ENCODE measurements around the gene DNMT3A.

The DNMT3A gene

DNA sequence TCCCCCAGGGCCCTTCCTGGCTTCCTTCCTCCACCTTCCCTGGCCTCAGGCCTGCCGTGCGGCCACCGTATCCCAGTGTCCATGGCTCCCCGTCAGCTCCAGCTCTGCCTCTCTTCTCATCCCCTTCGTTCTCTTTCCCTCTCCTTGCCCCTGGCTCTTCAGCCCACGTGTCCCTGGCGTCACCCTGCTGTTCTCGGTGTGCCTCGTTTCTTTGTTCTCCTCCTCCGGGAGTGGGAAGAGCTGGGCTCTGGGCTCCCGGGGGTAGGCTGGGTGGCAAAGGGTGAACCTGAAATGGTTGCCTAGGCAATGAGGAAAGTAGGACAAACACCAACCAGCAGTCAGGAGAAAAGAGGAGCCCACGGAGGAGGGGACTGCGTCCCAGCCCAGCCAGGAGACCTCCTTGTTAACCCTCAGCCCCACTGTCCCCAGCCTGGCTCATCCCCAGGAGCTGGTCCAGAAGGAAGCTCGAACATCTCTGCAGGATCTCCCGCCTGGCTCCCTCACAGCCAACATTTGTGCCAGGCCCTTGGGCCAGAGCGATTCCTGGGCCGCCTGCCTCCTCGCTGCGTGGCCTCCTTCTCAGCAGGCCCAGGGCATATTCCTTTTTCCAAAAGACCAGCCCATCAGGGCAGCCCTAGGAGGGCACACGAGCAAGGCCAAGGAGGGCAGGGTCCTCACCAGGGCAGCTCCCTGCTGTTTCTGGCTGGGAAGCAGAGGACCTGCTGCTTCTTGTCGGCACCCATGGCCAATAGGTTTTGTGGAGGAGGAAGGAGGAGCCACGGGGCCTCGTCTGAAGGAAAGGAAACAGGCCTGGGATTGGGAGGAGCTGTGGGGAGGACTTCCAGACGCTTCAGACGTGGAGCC is 30.9 kb upstream of the DNMT3A start:
- no peak for DNase-seq

DNA sequence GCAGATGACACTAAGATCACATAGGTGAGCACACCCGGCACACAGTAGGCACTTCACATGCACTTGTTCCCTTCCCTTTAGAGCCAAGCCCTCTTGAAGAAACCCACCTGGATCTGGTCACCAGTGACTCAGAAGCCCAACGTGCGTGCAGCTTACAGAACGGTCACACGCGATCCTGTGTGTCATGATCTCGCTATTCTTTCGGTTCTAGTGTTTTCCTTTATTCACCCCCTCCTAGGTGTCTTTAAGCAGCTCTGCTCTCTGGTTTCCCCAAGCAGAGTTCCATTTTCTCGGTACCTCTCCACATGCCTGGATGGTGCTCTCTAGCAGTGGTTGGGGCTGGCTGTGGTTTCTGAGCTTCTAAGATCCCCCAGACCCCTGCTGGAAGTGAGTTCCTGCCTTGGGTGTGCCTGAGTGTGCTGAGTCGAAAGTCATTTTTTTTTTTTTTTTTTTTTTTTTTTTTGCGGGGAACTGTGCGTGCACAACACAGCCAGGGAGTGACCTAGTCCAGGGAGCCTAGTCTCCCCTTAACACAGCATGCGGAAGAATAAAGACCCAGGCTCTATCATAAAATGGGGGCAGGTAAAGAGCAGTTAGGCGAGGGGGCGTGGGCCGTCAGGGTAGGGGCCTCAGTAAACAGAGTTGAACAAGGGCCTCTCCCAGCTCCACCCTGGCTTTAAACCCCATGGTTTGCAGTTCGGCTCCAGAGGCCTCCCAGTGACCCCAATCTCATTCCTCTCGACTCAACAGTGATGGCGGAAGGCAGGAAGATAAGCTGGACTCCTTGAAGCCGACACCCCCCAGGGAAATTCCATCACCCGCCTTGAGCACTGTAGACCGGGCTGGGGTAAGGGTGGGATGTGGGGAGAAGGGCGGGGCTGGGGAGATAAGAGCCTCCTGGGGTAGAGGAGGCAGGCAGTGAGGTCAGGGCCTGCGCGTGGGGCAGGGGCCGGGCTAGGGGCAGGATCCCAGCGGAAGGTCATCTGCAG is 29.8 kb upstream of the DNMT3A start:
- DNase-seq, result no peak

DNA sequence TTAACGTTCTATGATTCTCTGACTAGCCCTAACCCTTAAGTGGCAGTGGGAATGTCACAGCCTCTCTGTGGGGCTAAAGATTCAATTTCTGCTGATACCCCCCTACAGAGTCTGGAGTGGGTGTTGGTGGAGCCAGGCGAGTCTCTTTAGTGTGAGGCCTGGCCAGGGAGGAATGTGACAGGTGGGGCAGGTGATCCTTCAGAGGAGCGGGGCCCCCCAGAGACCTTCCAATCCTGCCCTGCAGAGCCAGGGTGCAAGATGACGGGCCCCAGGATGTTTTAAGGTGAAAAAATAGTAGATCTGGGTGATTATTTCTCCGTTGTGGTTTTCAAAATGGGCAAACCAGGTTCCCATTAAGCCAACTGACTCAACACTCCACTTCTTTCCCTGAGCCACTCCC is 28.2 kb upstream of the DNMT3A start:
- no peak for DNase-seq

DNA sequence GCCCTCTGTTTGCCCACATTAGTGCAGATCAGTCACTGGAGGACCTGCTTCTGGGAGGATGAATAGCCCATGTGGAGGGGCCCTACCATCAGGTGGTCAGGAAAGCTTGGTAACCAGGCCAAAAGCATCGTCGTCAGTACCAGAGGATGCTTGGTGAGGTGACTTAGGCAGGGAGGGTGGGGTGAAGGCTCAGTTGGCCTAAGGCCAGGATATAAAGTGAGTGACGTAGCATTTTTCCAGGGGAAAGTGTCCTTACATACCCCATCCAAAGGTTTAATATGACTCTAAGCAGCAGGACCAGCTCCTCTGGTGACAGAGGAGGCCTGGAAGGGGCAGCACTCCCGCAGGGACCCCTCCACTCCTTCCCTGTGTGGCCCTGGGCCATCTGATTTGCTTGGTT is 27.7 kb upstream of the DNMT3A start:
- DNase-seq, result no peak

DNA sequence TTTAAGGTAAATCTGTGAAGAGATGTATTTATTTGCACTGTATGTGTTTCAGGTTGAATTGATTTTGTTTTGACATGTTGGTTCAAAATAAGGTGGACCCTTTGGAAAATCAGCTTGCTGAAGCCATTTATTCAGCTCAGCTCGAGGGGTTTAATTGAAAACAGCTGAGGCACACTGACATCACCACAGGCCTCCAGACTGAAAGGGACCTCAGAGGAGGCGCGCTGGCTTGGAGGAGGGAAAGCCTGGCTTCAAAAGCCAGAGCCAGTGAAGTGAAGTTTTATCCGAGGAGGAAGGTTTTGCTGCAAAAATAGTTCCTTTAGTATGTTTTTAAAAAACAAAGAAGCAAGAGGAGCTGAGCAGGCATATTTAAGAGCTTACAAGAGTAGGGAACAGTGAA is 26.9 kb upstream of the DNMT3A start:
- DNase-seq, result no peak

DNA sequence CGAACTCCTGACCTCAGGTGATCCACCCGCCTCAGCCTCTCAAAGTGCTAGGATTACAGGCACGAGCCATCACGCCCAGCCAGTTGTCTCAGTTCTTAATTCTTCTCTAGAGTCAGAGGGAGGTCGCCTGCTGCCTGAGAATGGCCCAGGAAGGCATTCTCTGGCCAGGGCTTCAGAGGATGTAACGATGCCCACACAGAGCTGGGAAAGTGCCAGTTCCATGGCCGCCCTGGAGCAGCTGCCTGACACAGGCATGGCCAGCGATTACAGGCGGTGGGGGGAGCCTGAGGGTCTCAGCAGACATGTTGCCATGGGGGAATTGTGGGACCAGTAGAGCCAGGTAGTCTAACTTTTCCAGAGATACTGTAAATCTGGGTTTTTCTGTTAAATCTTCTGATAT is 25.6 kb upstream of the DNMT3A start:
- no peak for DNase-seq

DNA sequence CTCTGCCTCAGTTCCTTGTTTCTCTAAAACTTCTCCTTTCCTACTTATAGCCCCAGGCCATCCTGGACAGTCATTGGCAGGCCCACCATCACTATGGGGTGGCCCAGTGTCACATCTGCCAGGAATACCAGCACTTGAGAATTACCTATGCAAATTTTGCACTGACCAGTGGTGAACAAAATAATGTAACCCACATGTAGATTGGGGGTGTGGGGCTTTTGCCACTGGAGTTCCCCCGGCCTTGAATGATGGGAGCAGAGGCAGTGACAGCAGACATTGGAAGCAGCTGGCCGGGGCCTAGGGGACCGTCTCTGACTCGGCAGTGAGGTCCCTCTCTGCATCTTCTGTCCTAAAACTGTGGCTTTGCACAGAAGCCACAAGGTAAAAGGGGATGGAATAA is 24.9 kb upstream of the DNMT3A start:
- no peak for DNase-seq

DNA sequence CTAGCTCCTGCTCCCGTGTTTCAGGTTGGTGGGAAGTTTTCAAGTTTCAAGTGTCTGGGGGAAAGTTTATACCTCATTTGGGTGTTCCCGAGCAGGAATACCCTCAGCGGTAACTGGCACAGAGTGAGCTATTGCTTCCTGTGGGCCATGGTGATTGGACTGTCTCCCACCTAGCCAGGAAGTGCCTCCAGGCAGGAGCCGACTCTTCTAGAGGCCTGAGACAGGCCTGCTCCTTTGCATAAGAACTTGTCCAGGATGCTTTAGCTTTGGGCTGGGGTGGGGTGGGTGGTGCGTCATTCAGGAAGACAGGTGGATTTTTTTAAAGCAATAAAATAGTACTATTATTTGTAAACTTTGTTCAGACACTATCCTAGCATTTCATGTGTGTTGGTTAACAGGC is 23.5 kb upstream of the DNMT3A start:
- no peak for DNase-seq

DNA sequence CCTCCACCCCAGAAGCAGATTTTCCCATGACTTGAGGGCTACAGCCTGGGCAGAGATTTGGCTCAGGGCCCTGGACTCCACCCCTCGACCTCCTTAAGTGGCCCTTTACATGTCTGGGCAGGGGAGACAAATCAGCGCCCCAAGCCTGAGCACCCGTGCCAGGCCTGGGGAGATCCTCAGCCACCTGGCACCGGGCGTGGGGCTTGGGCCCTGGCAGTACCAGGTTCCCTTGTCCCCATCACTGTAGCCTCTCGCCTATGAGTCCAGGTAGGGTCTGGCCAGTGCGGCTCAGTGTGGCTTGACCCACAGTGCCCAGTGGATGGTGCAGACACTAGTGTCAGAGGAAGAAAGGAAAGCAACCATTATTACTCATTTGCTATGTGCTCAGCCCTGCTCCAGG is 22.0 kb upstream of the DNMT3A start:
- DNase-seq, result no peak

DNA sequence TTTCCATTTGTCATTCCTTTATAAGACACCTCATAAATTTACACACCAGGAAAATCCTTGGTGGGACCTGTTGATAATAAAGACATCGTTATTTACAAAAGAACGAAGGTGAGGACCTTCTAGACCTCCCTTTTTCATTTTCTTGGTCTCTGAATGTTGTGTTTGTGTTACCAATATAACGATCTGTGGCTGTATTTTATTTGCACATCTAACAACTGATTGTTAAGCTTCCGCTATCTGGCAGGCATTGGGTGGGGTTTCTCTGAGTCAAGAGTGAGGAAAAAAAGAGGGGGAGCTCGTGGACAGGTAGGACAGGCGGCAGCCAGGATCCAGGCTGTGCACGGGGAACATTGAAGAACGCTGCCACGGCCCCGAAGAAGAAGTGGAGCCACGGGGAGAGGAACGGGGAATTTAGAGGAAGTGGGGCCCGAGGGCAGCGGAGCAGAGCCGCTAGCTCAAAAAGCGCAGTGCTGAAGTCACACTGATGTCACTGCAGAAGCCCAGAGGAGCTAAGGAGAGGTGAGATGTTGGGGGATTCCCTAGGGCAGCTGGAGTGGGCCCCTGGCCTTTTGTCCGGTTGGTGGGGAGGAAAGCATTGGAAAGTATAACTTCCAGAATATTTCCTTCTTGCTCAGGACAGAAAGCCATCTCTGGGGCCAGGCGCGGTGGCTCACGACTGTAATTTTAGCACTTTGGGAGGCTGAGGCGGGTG is 20.9 kb upstream of the DNMT3A start:
- peak; percentile 71 for DNase-seq

DNA sequence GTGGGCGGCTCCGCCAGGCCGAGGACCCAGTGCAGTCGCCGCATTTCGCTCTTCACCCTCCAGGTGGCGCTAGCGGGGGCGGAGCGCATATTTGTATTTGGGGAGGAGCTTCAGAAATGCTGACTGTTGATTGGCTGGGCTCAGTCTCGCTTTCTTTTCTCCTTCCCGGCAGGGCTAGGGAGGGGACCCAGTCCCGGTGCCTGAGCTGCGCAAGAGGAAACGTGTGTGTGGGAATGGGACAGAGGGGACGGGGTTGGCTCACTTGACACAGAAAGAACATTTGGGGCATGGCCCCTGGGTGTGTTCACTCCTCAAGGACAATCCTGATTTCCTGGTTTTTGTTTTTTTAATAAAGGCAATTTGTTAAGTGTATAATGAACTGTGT is 20.3 kb upstream of the DNMT3A start:
- DNase-seq, result peak; percentile 96

DNA sequence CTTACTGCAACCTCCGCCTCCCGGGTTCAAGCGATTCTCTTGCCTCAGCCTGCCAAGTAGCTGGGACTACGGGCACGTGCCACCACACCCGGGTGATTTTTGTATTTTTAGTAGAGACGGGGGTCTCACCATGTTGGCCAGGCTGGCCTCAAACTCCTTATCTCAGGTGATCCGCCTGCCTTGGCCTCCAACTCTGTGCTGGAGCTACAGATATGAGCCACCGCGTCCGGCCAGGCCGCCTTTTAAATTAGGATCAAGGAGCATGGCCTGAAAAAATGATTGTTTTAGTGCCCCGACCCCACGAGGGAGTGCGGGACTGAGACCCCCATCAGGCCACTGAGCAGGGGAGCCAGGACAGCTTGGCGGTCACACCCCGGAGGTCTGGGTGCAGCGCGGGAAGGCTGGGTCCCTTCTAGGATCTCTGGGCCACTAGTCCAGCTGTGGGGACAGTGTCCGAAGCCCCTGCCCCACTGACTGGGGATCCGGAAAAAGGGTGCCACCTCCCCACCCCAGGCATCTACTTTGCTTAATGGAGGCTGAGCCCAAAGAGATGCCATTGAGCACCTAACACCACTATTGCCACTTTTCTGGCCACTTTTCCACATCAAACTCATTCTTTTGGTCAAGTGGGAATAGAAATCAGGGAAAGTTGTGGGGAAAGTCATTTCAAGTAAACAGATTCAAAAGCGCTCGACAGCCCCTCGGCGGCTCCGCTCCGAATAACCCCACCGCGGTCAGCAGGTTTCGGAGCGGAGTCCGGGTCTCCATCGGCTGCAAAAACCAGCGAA is 19.7 kb upstream of the DNMT3A start:
- no peak for DNase-seq

DNA sequence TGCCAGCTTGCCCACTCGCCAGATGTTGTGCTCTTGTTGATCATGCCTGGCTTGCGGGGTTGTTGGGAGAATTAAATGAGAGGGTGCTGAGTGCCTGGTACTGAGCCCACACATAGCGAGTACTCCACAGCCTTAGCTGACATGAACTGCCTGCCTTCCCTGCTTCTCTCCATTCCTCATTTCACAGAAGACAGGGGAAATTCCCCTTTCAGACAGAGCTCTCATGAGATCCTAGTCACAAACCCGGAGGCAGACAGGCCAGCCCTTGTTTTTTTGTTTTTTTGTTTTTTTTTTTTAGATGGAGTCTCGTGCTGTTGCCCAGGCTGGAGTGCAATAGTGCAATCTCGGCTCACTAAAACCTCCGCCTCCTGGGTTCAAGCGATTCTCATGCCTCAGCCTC is 17.1 kb upstream of the DNMT3A start:
- no peak for DNase-seq

DNA sequence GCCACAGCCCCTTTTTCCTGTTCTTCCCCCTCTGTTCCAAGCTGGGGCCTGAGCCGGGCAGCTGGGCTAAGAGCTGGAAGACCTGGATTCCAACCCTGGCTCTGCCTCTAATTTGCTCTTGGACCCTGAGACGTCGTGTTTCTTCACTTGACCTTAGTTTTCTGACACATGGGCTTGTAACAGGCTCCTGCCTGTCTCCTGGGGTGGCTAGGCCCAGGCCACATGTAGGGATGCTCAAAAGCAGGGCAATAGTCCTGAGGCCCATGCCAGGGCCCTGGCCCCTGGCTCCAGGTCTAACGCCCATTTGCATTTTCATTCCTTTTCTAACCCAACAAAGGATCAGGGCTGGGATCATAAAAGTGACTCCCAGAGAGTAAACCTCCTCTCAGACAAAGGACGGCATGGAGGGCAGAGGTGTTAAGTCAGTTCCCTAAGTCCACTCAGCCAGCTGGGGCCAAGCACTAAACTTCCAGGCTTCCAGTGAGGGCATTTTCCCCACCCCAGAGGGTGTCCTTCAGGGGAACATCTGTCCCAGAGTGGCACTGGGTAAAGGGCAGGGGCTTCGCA is 16.6 kb upstream of the DNMT3A start:
- DNase-seq, result no peak

DNA sequence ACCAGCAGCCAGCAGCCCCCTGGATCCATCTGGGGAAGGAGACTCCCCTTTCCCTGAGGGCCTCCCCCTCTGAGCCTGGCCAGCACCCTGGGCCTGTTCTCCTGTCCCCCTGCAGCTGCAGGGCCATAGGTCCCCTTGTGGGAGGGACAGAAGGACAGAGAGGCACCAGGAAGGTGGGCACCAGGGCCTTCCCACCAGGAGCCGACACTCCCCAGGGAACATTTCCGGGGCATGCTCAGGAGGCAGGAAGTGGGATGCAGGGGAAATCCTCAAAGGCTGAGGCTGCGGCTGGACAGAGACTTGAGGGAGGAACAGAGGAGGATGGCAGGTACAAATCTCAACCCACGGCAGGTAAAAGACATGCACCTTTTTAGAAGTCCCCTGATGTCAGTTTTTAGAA is 14.4 kb upstream of the DNMT3A start:
- no peak for DNase-seq

DNA sequence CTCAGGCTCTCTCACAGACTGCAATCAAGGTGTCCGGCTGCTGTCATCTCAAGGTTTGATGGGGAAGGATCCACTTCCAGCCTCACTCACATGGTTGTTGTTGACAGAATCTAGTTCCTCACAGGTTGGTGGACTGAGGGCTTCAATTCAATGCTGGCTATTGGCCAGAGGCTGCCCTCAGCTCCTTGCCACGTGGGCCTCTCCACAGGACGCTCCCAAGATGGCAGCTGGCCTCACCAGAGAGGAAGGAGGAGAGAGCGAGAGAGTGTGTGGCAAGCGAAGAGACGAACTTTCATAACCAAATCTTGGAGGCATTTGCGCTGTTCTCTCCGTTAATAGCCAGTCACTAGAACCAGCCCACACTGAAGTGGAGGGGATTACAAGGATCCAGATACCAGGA is 13.5 kb upstream of the DNMT3A start:
- DNase-seq, result no peak

DNA sequence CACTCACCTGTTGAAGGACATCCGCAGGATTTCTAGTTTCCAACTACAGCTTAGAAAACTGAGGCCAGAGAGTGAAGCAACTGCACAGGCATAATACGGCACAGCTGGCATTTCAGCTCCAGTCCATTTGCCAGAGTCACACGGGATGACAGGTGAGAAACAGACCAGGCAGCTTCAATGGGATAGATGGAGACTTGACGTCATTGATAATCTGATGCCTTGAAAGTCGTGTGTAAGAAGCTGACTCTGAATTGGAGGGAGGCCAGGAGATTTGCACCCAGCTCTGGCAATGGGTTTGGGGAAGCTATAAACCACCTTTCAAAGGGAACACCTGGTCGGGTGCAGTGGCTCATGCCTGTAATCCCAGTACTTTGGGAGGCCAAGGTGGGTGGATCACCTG is 12.4 kb upstream of the DNMT3A start:
- DNase-seq, result no peak

DNA sequence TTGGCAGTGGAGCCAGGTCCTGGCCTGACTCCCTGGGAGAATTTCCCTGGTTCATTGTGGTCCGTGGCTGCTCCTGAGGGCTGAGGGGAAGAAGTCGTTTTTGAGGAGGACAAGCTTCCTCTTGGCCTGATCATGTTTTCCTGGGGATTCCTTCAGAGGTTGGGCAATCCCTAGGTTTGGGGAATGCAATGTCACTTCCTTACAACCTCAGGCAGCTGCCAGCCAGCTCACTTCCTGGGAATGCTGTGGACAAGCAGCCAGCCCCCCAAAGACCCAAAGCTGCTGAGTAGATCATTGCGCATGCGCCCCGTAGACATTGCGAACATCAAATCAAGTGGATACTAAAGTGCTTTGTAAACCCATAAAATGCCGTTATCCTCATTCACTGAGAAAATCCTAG is 7.7 kb upstream of the DNMT3A start:
- DNase-seq, result no peak

DNA sequence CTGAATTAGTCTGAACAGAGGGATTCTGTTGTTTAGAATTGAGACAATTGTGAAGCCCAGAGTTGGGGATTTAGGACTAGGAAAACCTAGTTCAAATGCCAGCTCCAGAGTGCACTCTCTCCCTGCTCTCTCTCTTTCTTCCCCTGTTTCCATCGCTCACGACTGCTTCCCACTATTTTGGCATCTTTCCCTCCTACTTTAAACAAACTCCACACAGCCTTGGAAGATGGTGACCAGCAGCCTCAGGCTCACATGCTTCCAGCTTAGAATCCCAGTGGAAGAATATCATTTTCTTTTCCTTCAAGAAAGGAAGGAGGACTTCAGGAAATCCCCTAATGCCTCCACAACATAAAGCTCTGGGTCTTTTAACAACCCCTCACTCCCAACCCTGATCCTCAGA is 6.1 kb upstream of the DNMT3A start:
- DNase-seq, result no peak

DNA sequence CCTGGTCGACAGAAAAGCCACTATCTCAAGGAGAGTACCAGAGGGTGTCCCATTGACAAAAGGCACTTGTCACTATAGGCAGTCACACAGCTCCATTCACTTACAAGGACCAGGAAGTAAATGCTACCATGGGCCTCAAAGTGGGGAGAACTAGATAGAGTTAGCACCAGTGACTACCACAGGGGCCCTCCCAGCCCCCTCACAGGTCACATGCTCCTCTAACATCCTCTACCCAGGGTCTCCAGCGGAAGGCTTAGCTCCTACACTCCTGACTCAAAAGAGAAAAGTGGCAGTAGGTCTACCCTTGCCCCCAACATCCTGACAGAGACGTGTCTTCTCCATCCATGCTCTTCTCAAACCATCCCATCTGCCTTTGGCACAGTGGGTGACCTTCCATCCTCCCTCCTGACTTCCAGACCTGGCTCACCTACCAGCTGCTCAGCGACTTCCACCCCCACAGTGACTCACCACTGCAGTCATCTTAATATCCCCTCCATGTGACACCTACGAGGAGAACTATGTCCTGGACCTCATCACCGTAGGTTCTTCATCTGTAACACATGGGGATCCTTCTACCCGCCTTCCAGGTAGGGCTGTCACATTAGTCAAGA is 5.6 kb upstream of the DNMT3A start:
- no peak for DNase-seq

DNA sequence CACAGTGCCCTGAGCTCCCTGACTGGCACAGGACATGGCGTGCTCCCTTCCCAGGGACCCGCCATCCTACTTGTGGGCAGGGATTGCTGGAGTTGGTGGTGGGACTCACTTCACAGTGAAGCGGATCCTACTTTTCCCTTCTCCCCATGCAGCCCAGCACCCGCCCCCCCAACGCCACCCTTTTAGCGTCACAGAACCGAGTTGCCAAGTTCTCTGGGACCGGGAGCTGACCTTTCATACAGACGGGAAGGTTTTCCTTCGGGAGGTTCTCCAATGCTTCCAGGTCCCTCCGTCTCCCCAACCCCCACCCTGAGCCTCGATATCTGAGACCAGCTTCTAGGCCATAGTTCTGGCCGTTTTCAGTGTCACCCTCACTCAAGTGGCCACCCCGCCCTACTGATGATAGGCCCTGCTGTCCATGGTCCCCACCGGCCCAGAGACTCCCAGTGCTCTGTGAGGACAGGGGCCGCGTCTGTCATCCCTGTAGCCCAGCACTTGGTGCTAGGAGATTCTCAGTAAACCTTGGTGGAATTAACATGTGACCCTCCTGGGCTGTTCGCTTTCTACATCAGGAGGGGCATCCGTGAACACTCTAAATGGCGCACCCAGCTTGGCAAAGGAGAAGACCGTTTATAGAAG is 1.6 kb upstream of the DNMT3A start:
- DNase-seq, result no peak
